TTC549 (cell line): Measurements from ENCODE around the gene APOL4.
"Not testable (repeated sequence)": the region's sequence is repeated elsewhere in the genome, so short reads cannot be mapped to it uniquely, and the experiment has no call there.

ENCODE experiments used
- FAIRE-seq: peaks from 2 replicates; lab custom pipeline; 2012; peaks lifted over from hg19 to GRCh38; lab: Jason Lieb, UNC

The APOL4 gene

GRCh38 chr22:36152821-36153220 is 48.8 kb downstream of the APOL4 start:
- FAIRE-seq = not testable (repeated sequence)

GRCh38 chr22:36152088-36152487 is 49.5 kb downstream of the APOL4 start:
- no peak for FAIRE-seq

- FAIRE-seq = no peak
Observed at GRCh38 chr22:36151006-36151595, 50.5 kb downstream of the APOL4 start.

- FAIRE-seq = no peak
Observed at GRCh38 chr22:36149441-36149840, 52.2 kb downstream of the APOL4 start.

GRCh38 chr22:36148411-36148810 is 53.2 kb downstream of the APOL4 start:
- no peak for FAIRE-seq

DNA sequence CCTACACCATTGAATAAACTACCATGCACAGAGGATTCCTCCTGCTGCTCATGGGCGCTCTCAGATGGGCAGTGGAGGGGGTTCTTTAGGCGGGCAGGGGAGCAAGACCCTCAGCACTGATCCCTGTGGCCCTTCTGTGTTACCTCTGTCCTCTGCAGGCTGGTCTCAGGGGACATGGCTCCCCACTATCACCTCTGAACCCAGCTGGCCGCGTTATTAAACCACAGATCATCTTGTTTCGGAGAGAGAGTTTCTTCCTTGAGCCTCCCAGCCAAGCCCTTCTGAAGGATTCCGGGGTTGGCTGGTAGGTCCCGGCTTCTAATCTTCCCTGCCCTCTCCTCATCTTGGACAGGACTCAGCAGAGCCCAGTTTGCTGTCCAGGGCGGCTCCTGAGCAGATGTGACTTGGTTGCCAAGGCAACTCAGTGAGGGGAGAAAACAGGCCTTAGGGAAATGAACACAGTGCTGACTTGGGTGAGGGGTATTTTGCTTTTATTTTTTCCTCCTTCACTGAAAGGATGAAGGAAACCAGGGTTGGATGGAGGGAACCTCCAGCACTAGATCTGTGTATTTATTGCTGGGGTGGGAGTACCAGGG is 54.3 kb downstream of the APOL4 start:
- FAIRE-seq = no peak

DNA sequence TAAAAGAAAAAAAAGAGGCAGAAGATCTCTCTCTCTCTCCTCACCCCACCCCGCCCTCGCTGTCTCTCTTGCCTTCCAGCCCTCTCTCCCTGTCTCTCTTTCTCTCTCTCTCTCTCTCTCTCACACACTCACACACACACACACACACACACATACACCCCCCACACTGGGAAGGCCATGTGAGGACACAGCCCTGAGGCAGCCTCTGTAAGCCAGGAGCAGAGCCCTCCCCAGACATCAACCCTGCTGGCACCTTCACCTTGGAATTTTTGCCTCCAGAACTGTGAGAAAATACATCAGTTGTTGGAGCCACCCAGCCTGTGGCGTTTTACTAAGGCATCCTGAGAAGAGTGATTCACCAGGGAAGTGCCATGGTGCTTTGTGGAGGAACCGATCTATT is 55.7 kb downstream of the APOL4 start:
- FAIRE-seq = no peak

GRCh38 chr22:36144886-36145541 is 56.6 kb downstream of the APOL4 start:
- peak; percentile 46 for FAIRE-seq

GRCh38 chr22:36143956-36144355 is 57.7 kb downstream of the APOL4 start:
- no peak for FAIRE-seq

- no peak for FAIRE-seq
Observed at GRCh38 chr22:36143066-36143815, 58.4 kb downstream of the APOL4 start.

GRCh38 chr22:36141481-36141880 is 60.1 kb downstream of the APOL4 start:
- no peak for FAIRE-seq
